Activated T-helper 2 cell treated with anti-CD3 and anti-CD28 coated beads, Interferon-gamma antibody, Interleukin-2, Interleukin-4, amounts not matched to agents 10 μg/mL and 5 μg/mL and 100 μg/mL, durations not matched to agents 14 hours and 24 hours and 36 hours (primary cell): ENCODE data around the gene SLC12A7. TPM values are rescaled to one million over a fixed set of nuclear protein-coding genes. Genes with fewer than 3 reads are reported as not detected.

Experiments
- DNase-seq: peaks from one replicate; pipeline ENCODE4 v3.0.0; 2021; ENCODE audit warnings: low spot score
- H3K27ac Mint-ChIP-seq: one replicate; pipeline ENCODE4 v1.8.0; 2021; ENCODE audit warnings: mixed read lengths
- H3K27me3 Mint-ChIP-seq: one replicate; pipeline ENCODE4 v1.8.0; 2021; ENCODE audit warnings: low read depth, mixed read lengths
- H3K36me3 Mint-ChIP-seq: one replicate; pipeline ENCODE4 v1.8.0; 2021; ENCODE audit warnings: low read depth, mixed read lengths
- H3K4me1 Mint-ChIP-seq: one replicate; pipeline ENCODE4 v1.8.0; 2021; ENCODE audit warnings: low read depth, mixed read lengths
- H3K4me3 Mint-ChIP-seq: one replicate; pipeline ENCODE4 v1.8.0; 2021; ENCODE audit warnings: low read depth, mild to moderate bottlenecking, moderate library complexity, mixed read lengths
- H3K9me3 Mint-ChIP-seq: one replicate; pipeline ENCODE4 v1.8.0; 2021; ENCODE audit warnings: mixed read lengths
- intact Hi-C: fragments of 100-400 bp; cut with micrococcal nuclease; formaldehyde crosslinking; loops from one replicate; pipeline ENCODE4 v1.15.1; 2023
- total RNA-seq: library from RNA; stranded (reverse); gene quantifications from 2 replicates; pipeline ENCODE4 v1.2.3, GENCODE V29; 2022

SLC12A7 gene
- total RNA-seq, 1 donor from 2014 or later = 31.9 TPM

DNA sequence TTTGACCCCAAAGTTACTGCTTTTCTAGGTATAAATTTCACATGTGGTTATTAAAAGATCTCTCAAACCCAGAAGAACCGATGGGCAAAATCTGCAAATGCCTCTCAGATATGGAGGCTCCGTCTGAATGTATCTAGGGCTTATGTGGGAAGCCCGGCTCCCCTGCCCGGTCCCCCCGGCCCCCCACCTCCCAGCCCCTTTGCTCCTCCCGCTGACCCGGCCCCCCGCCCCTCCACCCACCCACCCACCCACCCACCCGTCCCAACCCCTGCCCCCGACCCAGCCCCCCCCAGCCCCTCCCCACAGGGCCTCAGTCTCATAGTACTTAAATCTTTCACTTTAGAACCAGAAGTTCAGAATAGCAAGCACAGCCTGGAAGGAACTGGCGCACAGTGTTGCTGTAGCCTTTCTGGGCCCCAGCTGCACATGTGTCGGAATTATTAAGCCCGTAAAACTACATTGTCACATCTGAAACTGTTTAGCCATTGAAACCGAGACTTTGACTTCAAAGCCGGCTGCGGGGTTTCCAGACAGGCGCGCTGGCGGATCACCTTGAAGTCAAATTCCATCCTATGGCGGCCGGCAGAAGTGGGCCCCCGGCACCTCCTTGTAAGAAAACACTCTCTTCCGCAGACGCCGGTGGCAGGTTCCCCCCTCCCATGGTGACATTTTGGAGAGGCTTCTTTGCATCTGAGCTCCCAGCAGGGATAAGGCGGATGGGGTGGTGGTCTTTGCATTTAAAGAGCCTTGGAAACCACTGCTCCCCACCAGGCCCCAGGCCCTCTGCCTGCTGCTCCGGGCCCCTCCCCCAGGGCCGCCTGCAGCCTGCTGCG is 90.5 kb downstream of the SLC12A7 start:
- Mint-ChIP-seq H3K4me3 (no peak overlapping the region), H3K27ac (no peak overlapping the region), H3K27me3 (no peaks in the 10 kb centered on the region), H3K4me1 (no peaks in the 10 kb centered on the region), H3K36me3 (no peaks in the 10 kb centered on the region), H3K9me3 (no peaks in the 10 kb centered on the region)
- DNase-seq = no peak
- intact Hi-C loops = no loop called here

DNA sequence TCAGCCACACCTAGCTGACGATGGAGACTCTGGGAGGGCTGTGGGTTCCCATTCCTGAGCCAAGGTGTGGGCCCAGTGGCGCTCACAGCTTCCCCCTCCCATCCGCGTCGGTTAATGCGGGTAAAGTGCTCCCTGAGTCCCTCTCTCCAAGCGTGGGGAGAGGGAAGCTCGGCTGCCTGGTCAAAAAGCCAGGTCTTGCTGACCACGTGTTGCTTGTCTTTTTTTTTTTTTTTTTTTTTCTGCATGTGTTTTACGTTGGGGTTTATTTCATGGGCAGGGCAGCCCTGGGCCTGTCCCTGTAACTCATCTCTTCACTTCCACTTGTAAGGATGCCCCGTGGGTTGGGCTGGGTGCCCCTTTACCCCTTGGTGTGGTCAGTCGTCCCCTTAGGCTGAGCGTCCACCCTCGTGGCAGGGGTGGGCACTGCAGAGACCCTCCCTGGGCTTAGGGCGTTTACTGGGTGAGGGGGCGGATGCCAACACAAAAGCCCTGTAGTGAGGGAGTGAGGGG is 91.4 kb downstream of the SLC12A7 start:
- intact Hi-C loops = no loop called here
- DNase-seq = no peak
- no peaks in the 10 kb centered on the region for H3K4me1 Mint-ChIP-seq
- H3K27ac Mint-ChIP-seq = no peak overlapping the region
- H3K4me3 Mint-ChIP-seq = no peak overlapping the region
- H3K9me3 Mint-ChIP-seq = no peaks in the 10 kb centered on the region
- H3K27me3 Mint-ChIP-seq = no peaks in the 10 kb centered on the region
- H3K36me3 Mint-ChIP-seq = no peaks in the 10 kb centered on the region

DNA sequence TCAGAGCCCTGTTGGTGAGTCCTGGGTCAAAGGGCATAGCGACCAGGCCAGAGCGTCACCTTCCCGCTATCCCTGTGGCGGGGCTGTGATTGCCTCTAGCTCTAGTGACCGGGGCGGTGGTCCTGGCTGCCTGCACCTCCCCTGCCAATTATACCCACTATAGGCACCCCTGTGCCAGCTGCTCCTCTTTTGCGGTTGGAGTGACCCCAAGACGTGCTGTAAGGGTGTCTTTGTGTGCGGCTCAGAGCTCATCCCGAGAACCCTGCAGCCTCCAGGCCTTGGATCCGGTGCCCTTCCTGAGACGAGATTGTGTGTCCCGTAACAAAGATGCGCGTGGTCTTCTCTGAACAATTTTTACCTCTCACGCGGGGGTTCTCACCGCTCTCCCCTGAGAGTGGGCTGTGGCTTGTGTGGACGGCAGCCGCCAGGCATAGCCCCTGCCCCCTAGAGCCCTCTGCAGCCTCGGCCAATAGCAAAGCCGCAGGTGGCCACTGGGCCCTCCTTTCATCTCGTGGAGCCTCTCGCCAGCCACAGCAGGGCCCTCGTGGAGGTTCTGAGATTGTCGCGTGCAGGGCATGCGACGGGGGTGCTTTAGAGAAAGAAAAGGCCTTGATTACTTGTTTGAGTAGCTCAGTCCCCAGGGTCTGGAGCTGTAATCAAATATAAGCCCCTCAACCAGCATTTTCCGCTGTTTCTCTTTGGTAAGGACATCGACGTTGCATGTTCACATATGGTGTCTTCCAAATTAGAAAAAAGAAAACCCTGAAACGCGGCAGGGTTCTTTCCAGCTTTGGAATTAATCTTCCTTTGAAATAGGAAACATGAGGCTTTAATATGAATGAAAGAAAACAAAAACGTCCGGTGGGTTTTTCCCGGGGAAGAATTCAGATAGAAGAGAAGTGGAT is 92.6 kb downstream of the SLC12A7 start:
- intact Hi-C loops = no loop called here
- Mint-ChIP-seq H3K4me1 (no peaks in the 10 kb centered on the region), H3K4me3 (no peak overlapping the region), H3K9me3 (no peaks in the 10 kb centered on the region), H3K36me3 (no peaks in the 10 kb centered on the region), H3K27me3 (no peaks in the 10 kb centered on the region), H3K27ac (no peak overlapping the region)
- no peak for DNase-seq

DNA sequence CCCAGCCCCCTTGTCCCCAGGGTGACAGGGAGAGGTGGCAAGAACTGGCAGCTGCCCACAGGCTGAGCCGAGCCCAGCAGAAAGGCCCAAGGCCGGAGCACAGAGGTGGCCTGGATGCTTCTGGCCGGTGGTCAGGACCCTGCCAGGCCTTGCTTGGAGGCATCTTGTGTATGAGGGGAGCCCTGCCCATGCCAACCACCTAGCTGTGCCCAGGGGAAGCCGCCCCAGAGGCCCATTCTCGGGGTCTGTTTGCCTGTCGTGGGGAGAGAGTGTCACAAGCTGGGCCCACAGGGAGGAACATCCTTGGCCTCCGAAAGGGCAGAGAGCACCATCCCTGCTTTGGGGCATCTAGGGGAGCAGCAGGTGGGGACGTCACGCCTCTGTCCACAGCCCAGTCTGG is 93.3 kb downstream of the SLC12A7 start:
- no peaks in the 10 kb centered on the region for H3K27me3 Mint-ChIP-seq

GRCh38 chr5:1017691-1018455 is 94.0 kb downstream of the SLC12A7 start:
- no peaks in the 10 kb centered on the region for H3K36me3 Mint-ChIP-seq
- intact Hi-C loops = no loop called here
- no peak overlapping the region for H3K4me3 Mint-ChIP-seq
- no peaks in the 10 kb centered on the region for H3K27me3 Mint-ChIP-seq
- DNase-seq = no peak
- no peaks in the 10 kb centered on the region for H3K9me3 Mint-ChIP-seq
- no peaks in the 10 kb centered on the region for H3K4me1 Mint-ChIP-seq
- H3K27ac Mint-ChIP-seq = no peak overlapping the region

More for the DNA sequence above, 93.3 kb downstream of the SLC12A7 start:
- Mint-ChIP-seq H3K9me3 (no peaks in the 10 kb centered on the region), H3K36me3 (no peaks in the 10 kb centered on the region), H3K27ac (no peak overlapping the region), H3K4me1 (no peaks in the 10 kb centered on the region), H3K4me3 (no peak overlapping the region)
- intact Hi-C loops = no loop called here
- DNase-seq = no peak

GRCh38 chr5:1017056-1017455 is 94.8 kb downstream of the SLC12A7 start:
- DNase-seq = no peak
- H3K4me1 Mint-ChIP-seq = no peaks in the 10 kb centered on the region
- no peak overlapping the region for H3K27ac Mint-ChIP-seq
- H3K9me3 Mint-ChIP-seq = no peaks in the 10 kb centered on the region
- no peaks in the 10 kb centered on the region for H3K27me3 Mint-ChIP-seq
- H3K4me3 Mint-ChIP-seq = no peak overlapping the region
- intact Hi-C loops = no loop called here
- H3K36me3 Mint-ChIP-seq = no peaks in the 10 kb centered on the region

DNA sequence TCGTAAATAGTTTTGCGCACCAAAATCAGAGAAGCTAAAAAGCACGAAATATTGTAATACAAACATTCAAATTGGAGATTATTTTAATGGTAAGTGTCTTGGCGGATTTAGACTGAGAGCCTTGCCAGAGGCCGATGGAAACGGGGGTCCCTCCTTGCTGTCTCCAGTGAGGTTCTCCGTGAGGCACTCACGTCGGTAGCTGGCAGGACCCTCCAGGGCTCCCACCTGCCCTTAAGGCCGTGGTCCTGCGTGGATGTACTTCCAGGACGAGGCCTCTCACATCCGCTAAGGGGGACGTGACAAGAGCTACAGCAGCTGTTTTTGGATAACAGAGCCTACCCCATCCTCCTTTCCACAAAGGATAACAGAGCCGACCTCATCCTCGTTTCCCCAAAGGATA is 95.4 kb downstream of the SLC12A7 start:
- Mint-ChIP-seq H3K36me3 (peaks cover 2% of the 10 kb centered on the region), H3K4me3 (no peak overlapping the region), H3K27ac (no peak overlapping the region), H3K9me3 (no peaks in the 10 kb centered on the region), H3K27me3 (no peaks in the 10 kb centered on the region), H3K4me1 (no peaks in the 10 kb centered on the region)
- no peak for DNase-seq
- intact Hi-C loops = no loop called here

GRCh38 chr5:1016036-1016435 is 95.8 kb downstream of the SLC12A7 start:
- peaks cover 7% of the 10 kb centered on the region for H3K36me3 Mint-ChIP-seq
- intact Hi-C loops = no loop called here
- H3K9me3 Mint-ChIP-seq = no peaks in the 10 kb centered on the region
- H3K27ac Mint-ChIP-seq = no peak overlapping the region
- no peaks in the 10 kb centered on the region for H3K27me3 Mint-ChIP-seq
- no peak for DNase-seq
- H3K4me3 Mint-ChIP-seq = no peak overlapping the region
- peaks cover 4% of the 10 kb centered on the region for H3K4me1 Mint-ChIP-seq

- Mint-ChIP-seq H3K9me3 (no peaks in the 10 kb centered on the region), H3K27me3 (no peaks in the 10 kb centered on the region), H3K4me1 (peaks cover 8% of the 10 kb centered on the region), H3K4me3 (no peak overlapping the region), H3K27ac (no peak overlapping the region), H3K36me3 (peaks cover 8% of the 10 kb centered on the region)
- DNase-seq = no peak
- intact Hi-C loops = no loop called here
Measured at GRCh38 chr5:1015507-1015906, 96.4 kb downstream of the SLC12A7 start.

DNA sequence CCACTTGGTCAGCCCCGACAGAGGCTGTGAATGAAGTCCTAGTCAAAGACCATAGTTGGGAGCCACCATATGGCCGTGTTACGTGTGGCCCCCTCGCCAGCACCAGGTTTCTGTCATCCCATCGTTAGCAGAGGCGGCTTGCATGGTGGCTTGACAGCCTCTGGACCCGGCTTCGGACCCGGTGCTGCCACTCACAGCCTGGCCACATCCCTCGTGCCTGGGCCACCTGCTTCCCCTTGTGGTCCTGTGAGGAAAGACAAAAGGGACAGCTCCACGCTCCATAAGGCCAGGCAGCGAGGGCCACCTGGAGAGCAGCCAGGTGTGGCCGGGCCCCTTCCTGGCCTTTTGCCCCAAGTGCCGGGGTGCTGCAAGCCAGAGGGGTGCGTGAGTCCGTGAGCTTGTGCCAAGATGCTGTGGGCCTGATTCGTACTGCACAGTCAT is 97.1 kb downstream of the SLC12A7 start:
- H3K36me3 Mint-ChIP-seq = peaks cover 8% of the 10 kb centered on the region

GRCh38 chr5:1014346-1014745 is 97.5 kb downstream of the SLC12A7 start:
- peaks cover 17% of the 10 kb centered on the region for H3K4me1 Mint-ChIP-seq
- no peaks in the 10 kb centered on the region for H3K27me3 Mint-ChIP-seq
- H3K36me3 Mint-ChIP-seq = peaks cover 8% of the 10 kb centered on the region
- DNase-seq = no peak
- no peak overlapping the region for H3K27ac Mint-ChIP-seq
- no peak overlapping the region for H3K4me3 Mint-ChIP-seq
- H3K9me3 Mint-ChIP-seq = no peaks in the 10 kb centered on the region
- intact Hi-C loops = no loop called here

More for the DNA sequence above, 97.1 kb downstream of the SLC12A7 start:
- H3K9me3 Mint-ChIP-seq = no peaks in the 10 kb centered on the region
- peaks cover 15% of the 10 kb centered on the region for H3K4me1 Mint-ChIP-seq
- no peak for DNase-seq
- intact Hi-C loops = no loop called here
- no peaks in the 10 kb centered on the region for H3K27me3 Mint-ChIP-seq
- H3K27ac Mint-ChIP-seq = no peak overlapping the region
- no peak overlapping the region for H3K4me3 Mint-ChIP-seq

DNA sequence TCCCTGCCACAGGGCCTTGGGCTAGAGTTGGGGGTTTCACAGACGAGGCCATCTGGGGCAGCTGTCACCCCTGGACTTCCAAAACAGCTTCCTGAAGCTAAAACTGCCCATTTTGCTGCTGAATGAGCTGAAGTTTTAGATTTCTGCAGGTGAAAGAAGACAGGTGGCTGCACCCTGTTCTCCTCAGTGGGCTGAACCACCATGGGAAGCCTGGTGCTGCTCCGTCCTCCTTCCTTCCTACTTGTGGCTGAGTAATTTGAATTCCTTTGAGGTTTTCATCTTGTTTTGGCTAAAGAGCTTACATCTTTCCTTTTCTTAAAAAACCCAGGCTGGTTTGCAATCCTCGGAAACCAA is 97.9 kb downstream of the SLC12A7 start:
- Mint-ChIP-seq H3K36me3 (peaks cover 8% of the 10 kb centered on the region), H3K4me1 (peaks cover 17% of the 10 kb centered on the region), H3K27me3 (no peaks in the 10 kb centered on the region), H3K4me3 (no peak overlapping the region), H3K9me3 (no peaks in the 10 kb centered on the region), H3K27ac (no peak overlapping the region)
- no peak for DNase-seq
- intact Hi-C loops = no loop called here
